Measurements from ENCODE around the gene TENM3. TPM values are rescaled to one million over a fixed set of nuclear protein-coding genes. Genes with fewer than 3 reads are reported as not detected.

Gene TENM3
- total RNA-seq, 1 donor: 24.2 TPM

- DNase-seq (ENCODE audit: low read depth): no peak
- TF ChIP-seq CTCF (IDR thresholded peaks at IDR 0.05; ENCODE audit: insufficient read depth, low read depth, low read length): no peak
- H3K4me3 ChIP-seq (ENCODE audit: low read depth, low read length): no peak overlapping the region
These were observed 151.0 kb downstream of the TENM3 start for GRCh38 chr4:182394181-182394580.

GRCh38 chr4:182400081-182400480, 156.9 kb downstream of the TENM3 start:
- no peak overlapping the region for H3K4me3 ChIP-seq (ENCODE audit: low read depth, low read length)
- no peak for DNase-seq (ENCODE audit: low read depth)
- TF ChIP-seq CTCF (IDR thresholded peaks at IDR 0.05; ENCODE audit: insufficient read depth, low read depth, low read length): no peak

GRCh38 chr4:182400790-182401189, 157.6 kb downstream of the TENM3 start:
- H3K4me3 ChIP-seq (ENCODE audit: low read depth, low read length): no peak overlapping the region
- no peak for DNase-seq (ENCODE audit: low read depth)
- TF ChIP-seq CTCF (IDR thresholded peaks at IDR 0.05; ENCODE audit: insufficient read depth, low read depth, low read length): no peak

GRCh38 chr4:182404376-182404775, 161.2 kb downstream of the TENM3 start:
- no peak for TF ChIP-seq CTCF (IDR thresholded peaks at IDR 0.05; ENCODE audit: insufficient read depth, low read depth, low read length)
- DNase-seq (ENCODE audit: low read depth): no peak
- H3K4me3 ChIP-seq (ENCODE audit: low read depth, low read length): no peak overlapping the region

GRCh38 chr4:182405087-182405486, 161.9 kb downstream of the TENM3 start:
- TF ChIP-seq CTCF (IDR thresholded peaks at IDR 0.05; ENCODE audit: insufficient read depth, low read depth, low read length): no peak
- no peak overlapping the region for H3K4me3 ChIP-seq (ENCODE audit: low read depth, low read length)
- no peak for DNase-seq (ENCODE audit: low read depth)

GRCh38 chr4:182409271-182409670, 166.1 kb downstream of the TENM3 start:
- H3K4me3 ChIP-seq (ENCODE audit: low read depth, low read length): no peak overlapping the region
- no peak for DNase-seq (ENCODE audit: low read depth)
- TF ChIP-seq CTCF (IDR thresholded peaks at IDR 0.05; ENCODE audit: insufficient read depth, low read depth, low read length): no peak

- no peak overlapping the region for H3K4me3 ChIP-seq (ENCODE audit: low read depth, low read length)
- TF ChIP-seq CTCF (IDR thresholded peaks at IDR 0.05; ENCODE audit: insufficient read depth, low read depth, low read length): no peak
- no peak for DNase-seq (ENCODE audit: low read depth)
These were observed 168.2 kb downstream of the TENM3 start for GRCh38 chr4:182411391-182411790.
